MCF 10A (cell line): ENCODE measurements around the gene APEH. TPM values are rescaled to one million over a fixed set of nuclear protein-coding genes. Genes with fewer than 3 reads are reported as not detected.

ENCODE experiments used
- BruUV-seq: library from RNA; stranded (reverse); fragments of 400-500 nt; replicated peaks from 2 replicates; lab custom pipeline; 2021; lab: Mats Ljungman, UMichigan
- CTCF ChIA-PET: fragments of 300-600 bp; sonication (Branson Sonifier 250); formaldehyde crosslinking; extraction: SDS; loops from one replicate; lab custom pipeline; 2021; ENCODE audit warnings: antibody characterized with exemption, inconsistent platforms; lab: Yijun Ruan, JAX
- POLR2A ChIA-PET: fragments of 300-600, 350-650 bp; sonication (Branson Sonifier 250); formaldehyde crosslinking; extraction: SDS; loops from one replicate; lab custom pipeline; 2020; ENCODE audit warnings: antibody characterized with exemption, inconsistent platforms; lab: Yijun Ruan, JAX
- DNase-seq: peaks from one replicate; pipeline ENCODE4 v3.0.0-alpha.2; 2018; ENCODE audit not compliant: unreplicated experiment
- H3K27ac Mint-ChIP-seq: one replicate; pipeline ENCODE4 v1.8.0; 2022; ENCODE audit warnings: mild to moderate bottlenecking, low read depth, mixed read lengths; ENCODE audit not compliant: unreplicated experiment
- H3K27me3 Mint-ChIP-seq: one replicate; pipeline ENCODE4 v1.8.0; 2022; ENCODE audit warnings: mixed read lengths; ENCODE audit not compliant: insufficient read depth, unreplicated experiment
- H3K36me3 Mint-ChIP-seq: one replicate; pipeline ENCODE4 v1.8.0; 2022; ENCODE audit warnings: mild to moderate bottlenecking, moderate library complexity, mixed read lengths; ENCODE audit not compliant: insufficient read depth, unreplicated experiment
- H3K4me1 Mint-ChIP-seq: one replicate; pipeline ENCODE4 v1.8.0; 2022; ENCODE audit warnings: mixed read lengths; ENCODE audit not compliant: insufficient read depth, unreplicated experiment
- H3K4me3 Mint-ChIP-seq: one replicate; pipeline ENCODE4 v1.8.0; 2022; ENCODE audit warnings: mild to moderate bottlenecking, moderate library complexity, mixed read lengths; ENCODE audit not compliant: unreplicated experiment
- H3K9me3 Mint-ChIP-seq: one replicate; pipeline ENCODE4 v1.8.0; 2022; ENCODE audit warnings: mixed read lengths; ENCODE audit not compliant: unreplicated experiment
- intact Hi-C: fragments of 100-400 bp; cut with micrococcal nuclease; formaldehyde crosslinking; loops from 2 replicates; pipeline ENCODE4 v1.14.1; 2022
- total RNA-seq: library from RNA; stranded (reverse); gene quantifications from 2 replicates; pipeline ENCODE4 v1.2.3, GENCODE V29; 2022
- TF ChIP-seq, protein P1 (sequence below): fragments of 200-600 bp; IDR thresholded peaks from one replicate; pipeline ENCODE4 v1.8.0; 2022; ENCODE audit warnings: antibody characterized with exemption, mild to moderate bottlenecking; ENCODE audit not compliant: unreplicated experiment

The APEH gene
- total RNA-seq, 1 experiment from 2014 or later, result 127 TPM

DNA sequence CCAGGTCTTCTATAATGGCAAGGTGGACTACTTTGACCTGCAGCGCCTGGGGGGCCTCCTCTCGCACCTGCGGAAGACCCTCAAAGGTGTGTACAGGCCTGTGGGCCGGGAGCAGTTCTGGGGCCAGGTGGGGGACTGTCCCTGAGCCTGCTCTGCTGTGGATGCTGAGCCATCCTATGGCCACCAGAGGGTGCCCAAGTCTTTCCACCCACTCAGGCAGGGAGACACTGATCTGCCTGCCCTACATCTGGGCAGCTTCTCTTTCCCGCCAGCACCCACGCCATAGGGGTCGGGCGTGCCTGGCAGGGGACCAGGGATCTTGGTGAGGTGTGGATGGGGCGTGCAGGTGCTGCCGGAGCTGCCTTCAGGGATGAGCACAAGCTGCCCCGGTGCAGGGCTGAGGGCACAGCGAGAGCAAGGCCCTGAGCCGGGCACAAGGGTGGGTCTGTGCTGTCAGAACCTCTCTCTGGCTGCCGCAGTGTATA is 29.3 kb downstream of the APEH start:
- H3K9me3 Mint-ChIP-seq, result no peaks in the 10 kb centered on the region
- TF ChIP-seq, protein P1, sequence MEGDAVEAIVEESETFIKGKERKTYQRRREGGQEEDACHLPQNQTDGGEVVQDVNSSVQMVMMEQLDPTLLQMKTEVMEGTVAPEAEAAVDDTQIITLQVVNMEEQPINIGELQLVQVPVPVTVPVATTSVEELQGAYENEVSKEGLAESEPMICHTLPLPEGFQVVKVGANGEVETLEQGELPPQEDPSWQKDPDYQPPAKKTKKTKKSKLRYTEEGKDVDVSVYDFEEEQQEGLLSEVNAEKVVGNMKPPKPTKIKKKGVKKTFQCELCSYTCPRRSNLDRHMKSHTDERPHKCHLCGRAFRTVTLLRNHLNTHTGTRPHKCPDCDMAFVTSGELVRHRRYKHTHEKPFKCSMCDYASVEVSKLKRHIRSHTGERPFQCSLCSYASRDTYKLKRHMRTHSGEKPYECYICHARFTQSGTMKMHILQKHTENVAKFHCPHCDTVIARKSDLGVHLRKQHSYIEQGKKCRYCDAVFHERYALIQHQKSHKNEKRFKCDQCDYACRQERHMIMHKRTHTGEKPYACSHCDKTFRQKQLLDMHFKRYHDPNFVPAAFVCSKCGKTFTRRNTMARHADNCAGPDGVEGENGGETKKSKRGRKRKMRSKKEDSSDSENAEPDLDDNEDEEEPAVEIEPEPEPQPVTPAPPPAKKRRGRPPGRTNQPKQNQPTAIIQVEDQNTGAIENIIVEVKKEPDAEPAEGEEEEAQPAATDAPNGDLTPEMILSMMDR, result peak; percentile 90
- ChIA-PET CTCF (interaction anchor here (0.6 to 1.1 kb wide), 6 partner anchors 8 to 203 kb away, joined by 3 to 5 read pairs (median 3); no protein-coding TSS in a partner anchor), POLR2A (no interaction called here)
- intact Hi-C loops, result loop anchor here (1.0 kb wide), 2 partner anchors 136 to 203 kb away; no protein-coding TSS in a partner anchor
- H3K4me3 Mint-ChIP-seq, result no peak overlapping the region
- H3K4me1 Mint-ChIP-seq, result peaks cover 14% of the 10 kb centered on the region
- H3K27ac Mint-ChIP-seq, result no peak overlapping the region
- H3K27me3 Mint-ChIP-seq, result no peaks in the 10 kb centered on the region
- DNase-seq, result peak; percentile 79
- H3K36me3 Mint-ChIP-seq, result no peaks in the 10 kb centered on the region
- BruUV-seq, result no TSS peak

DNA sequence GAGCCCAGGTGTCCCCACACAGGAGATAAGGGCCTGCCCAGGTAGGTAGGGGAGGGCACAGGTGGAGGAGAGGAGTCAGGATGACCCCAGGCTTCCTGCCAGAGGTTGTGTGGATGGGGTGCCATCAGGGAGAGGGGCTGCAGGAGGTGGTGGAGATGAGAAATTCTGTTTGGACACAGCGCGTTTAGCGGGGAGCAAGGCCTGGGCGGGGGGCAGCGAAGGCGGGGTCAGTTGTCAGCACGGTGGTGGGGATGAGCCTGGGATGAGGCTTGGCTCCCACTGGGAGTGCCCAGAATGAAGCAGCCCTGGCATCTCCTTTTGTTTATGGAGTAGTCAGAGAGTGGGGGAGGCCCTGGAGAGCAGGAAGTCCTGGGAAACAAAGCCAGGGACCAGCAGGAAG is 29.8 kb downstream of the APEH start:
- Mint-ChIP-seq H3K27ac (no peak overlapping the region), H3K27me3 (no peaks in the 10 kb centered on the region), H3K4me3 (no peak overlapping the region), H3K36me3 (no peaks in the 10 kb centered on the region), H3K9me3 (no peaks in the 10 kb centered on the region), H3K4me1 (peaks cover 14% of the 10 kb centered on the region)
- intact Hi-C loops, result loop anchor here (1.0 kb wide), 2 partner anchors 135 to 202 kb away; no protein-coding TSS in a partner anchor
- TF ChIP-seq, protein P1, result no peak
- DNase-seq, result no peak
- CTCF ChIA-PET, result interaction anchor here (0.6 to 1.1 kb wide), 6 partner anchors 8 to 202 kb away, joined by 3 to 5 read pairs (median 3); no protein-coding TSS in a partner anchor
- POLR2A ChIA-PET, result no interaction called here
- BruUV-seq, result no TSS peak

DNA sequence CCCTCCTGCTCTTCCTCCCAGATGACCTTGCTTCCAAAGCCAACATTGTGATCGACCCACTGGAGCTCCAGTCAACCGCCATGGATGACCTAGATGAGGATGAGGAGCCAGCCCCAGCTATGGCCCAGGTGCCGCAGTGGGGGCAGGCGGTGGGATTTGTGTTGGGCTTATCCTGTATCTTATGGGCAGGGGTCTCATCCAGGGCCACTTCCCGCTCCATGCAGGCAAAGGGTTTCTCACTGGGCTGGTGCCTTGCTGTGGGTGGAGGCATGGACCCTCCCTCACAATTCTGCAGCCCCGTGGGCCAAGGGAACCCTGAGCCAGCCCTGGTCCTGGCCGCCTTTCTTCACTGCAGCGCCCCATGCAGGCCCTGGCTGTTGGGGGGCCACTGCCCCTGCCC is 30.5 kb downstream of the APEH start:
- BruUV-seq, result no TSS peak
- Mint-ChIP-seq H3K4me1 (peaks cover 14% of the 10 kb centered on the region), H3K4me3 (no peak overlapping the region), H3K9me3 (no peaks in the 10 kb centered on the region), H3K27me3 (no peaks in the 10 kb centered on the region), H3K27ac (no peak overlapping the region), H3K36me3 (no peaks in the 10 kb centered on the region)
- TF ChIP-seq, protein P1, result no peak
- intact Hi-C loops, result no loop called here
- DNase-seq, result no peak
- ChIA-PET CTCF (no interaction called here), POLR2A (no interaction called here)

DNA sequence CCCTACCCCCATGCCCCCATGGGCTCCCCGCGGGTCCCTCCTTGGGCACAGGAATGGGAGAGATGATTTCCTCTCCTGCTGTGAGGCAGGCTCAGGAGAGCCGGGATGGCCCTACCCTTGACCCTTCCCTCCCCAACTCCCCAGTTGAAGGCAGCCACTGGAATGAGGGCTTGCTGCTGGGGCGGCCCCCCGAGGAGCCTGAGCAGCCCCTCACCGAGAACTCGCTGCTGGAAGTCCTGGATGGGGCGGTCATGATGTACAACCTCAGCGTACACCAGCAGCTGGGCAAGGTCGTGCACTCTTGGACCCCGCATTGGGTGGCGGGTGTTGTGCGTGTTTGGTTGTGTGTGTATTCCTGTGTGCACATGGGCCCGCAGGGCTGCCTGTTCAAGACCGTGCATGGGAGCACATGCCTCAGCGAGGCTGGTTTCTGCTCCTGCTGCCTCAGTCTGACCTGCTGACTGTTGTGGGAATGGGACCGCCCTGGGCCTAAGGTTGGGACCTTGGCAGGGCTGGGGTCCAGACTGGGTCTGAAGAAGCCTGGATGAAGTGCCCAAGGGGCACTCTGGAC is 31.3 kb downstream of the APEH start:
- CTCF ChIA-PET, result interaction anchor here (0.7 kb wide), 1 partner anchor 157 kb away, joined by 3 read pairs; no protein-coding TSS in a partner anchor
- Mint-ChIP-seq H3K4me3 (no peak overlapping the region), H3K4me1 (peaks cover 14% of the 10 kb centered on the region), H3K27me3 (no peaks in the 10 kb centered on the region), H3K36me3 (no peaks in the 10 kb centered on the region), H3K27ac (no peak overlapping the region), H3K9me3 (no peaks in the 10 kb centered on the region)
- DNase-seq, result no peak
- intact Hi-C loops, result no loop called here
- POLR2A ChIA-PET, result no interaction called here
- TF ChIP-seq, protein P1, result no peak
- no TSS peak for BruUV-seq
